Stimulated activated memory B cell treated with anti-CD40 and anti-IgM and Interleukin-4, amounts not matched to agents 10 μg/mL and 1 μg/mL and 100 μg/mL, for 72 hours (primary cell): Measurements from ENCODE around the gene RARRES1.
"Not testable (repeated sequence)": the region's sequence is repeated elsewhere in the genome, so short reads cannot be mapped to it uniquely, and the experiment has no call there.

Experiments
- ATAC-seq: fragments of 150-1000 bp; cut with Tn5 transposase; 2 replicates; pipeline ENCODE4 v1.10.0; 2021
- H3K27ac Mint-ChIP-seq: one replicate; pipeline ENCODE4 v1.8.0; 2022; ENCODE audit warnings: mild to moderate bottlenecking, mixed read lengths
- H3K27me3 Mint-ChIP-seq: one replicate; pipeline ENCODE4 v1.8.0; 2022; ENCODE audit warnings: mixed read lengths
- H3K36me3 Mint-ChIP-seq: one replicate; pipeline ENCODE4 v1.8.0; 2022; ENCODE audit warnings: mixed read lengths
- H3K4me1 Mint-ChIP-seq: one replicate; pipeline ENCODE4 v1.8.0; 2022; ENCODE audit warnings: mixed read lengths
- H3K4me3 Mint-ChIP-seq: one replicate; pipeline ENCODE4 v1.8.0; 2022; ENCODE audit warnings: mild to moderate bottlenecking, moderate library complexity, mixed read lengths
- H3K9me3 Mint-ChIP-seq: one replicate; pipeline ENCODE4 v1.8.0; 2022; ENCODE audit warnings: mixed read lengths

The RARRES1 gene

GRCh38 chr3:158701420-158702065 is 30.7 kb downstream of the RARRES1 start:
- Mint-ChIP-seq H3K9me3 (no peaks in the 10 kb centered on the region), H3K4me3 (no peak overlapping the region), H3K27me3 (no peaks in the 10 kb centered on the region), H3K27ac (no peak overlapping the region), H3K4me1 (no peaks in the 10 kb centered on the region), H3K36me3 (peaks cover 35% of the 10 kb centered on the region)
- no peak for ATAC-seq

- ATAC-seq = no peak
- H3K27ac Mint-ChIP-seq = no peak overlapping the region
- no peaks in the 10 kb centered on the region for H3K9me3 Mint-ChIP-seq
- no peaks in the 10 kb centered on the region for H3K27me3 Mint-ChIP-seq
- H3K4me1 Mint-ChIP-seq = no peaks in the 10 kb centered on the region
- no peak overlapping the region for H3K4me3 Mint-ChIP-seq
- peaks cover 27% of the 10 kb centered on the region for H3K36me3 Mint-ChIP-seq
These were observed 31.7 kb downstream of the RARRES1 start for GRCh38 chr3:158700559-158700958.

- no peak for ATAC-seq
- H3K9me3 Mint-ChIP-seq = no peaks in the 10 kb centered on the region
These were observed 35.6 kb downstream of the RARRES1 start for GRCh38 chr3:158696618-158697017.

GRCh38 chr3:158693866-158694456 is 38.3 kb downstream of the RARRES1 start:
- not testable (repeated sequence) for H3K9me3 Mint-ChIP-seq, H3K4me3 Mint-ChIP-seq, ATAC-seq, H3K27me3 Mint-ChIP-seq, H3K27ac Mint-ChIP-seq, H3K4me1 Mint-ChIP-seq
- H3K36me3 Mint-ChIP-seq = peaks cover 56% of the 10 kb centered on the region

More at GRCh38 chr3:158696618-158697017, 35.6 kb downstream of the RARRES1 start:
- Mint-ChIP-seq H3K36me3 (peaks cover 40% of the 10 kb centered on the region), H3K4me3 (no peak overlapping the region), H3K27ac (no peak overlapping the region), H3K4me1 (no peaks in the 10 kb centered on the region), H3K27me3 (no peaks in the 10 kb centered on the region)

GRCh38 chr3:158685159-158685558 is 47.1 kb downstream of the RARRES1 start:
- no peaks in the 10 kb centered on the region for H3K4me1 Mint-ChIP-seq
- peaks cover 23% of the 10 kb centered on the region for H3K36me3 Mint-ChIP-seq
- no peak overlapping the region for H3K4me3 Mint-ChIP-seq
- H3K9me3 Mint-ChIP-seq = no peaks in the 10 kb centered on the region
- no peaks in the 10 kb centered on the region for H3K27me3 Mint-ChIP-seq
- ATAC-seq = no peak
- no peak overlapping the region for H3K27ac Mint-ChIP-seq

GRCh38 chr3:158683230-158683962 is 48.9 kb downstream of the RARRES1 start:
- H3K27me3 Mint-ChIP-seq = no peaks in the 10 kb centered on the region
- no peaks in the 10 kb centered on the region for H3K4me1 Mint-ChIP-seq
- no peak for ATAC-seq
- H3K27ac Mint-ChIP-seq = no peak overlapping the region
- no peak overlapping the region for H3K4me3 Mint-ChIP-seq
- H3K36me3 Mint-ChIP-seq = peaks cover 19% of the 10 kb centered on the region
- H3K9me3 Mint-ChIP-seq = no peaks in the 10 kb centered on the region

GRCh38 chr3:158680861-158681260 is 51.4 kb downstream of the RARRES1 start:
- no peak overlapping the region for H3K27ac Mint-ChIP-seq
- no peaks in the 10 kb centered on the region for H3K4me1 Mint-ChIP-seq
- peaks cover 25% of the 10 kb centered on the region for H3K36me3 Mint-ChIP-seq
- H3K9me3 Mint-ChIP-seq = no peaks in the 10 kb centered on the region
- ATAC-seq = no peak
- H3K4me3 Mint-ChIP-seq = no peak overlapping the region
- no peaks in the 10 kb centered on the region for H3K27me3 Mint-ChIP-seq

GRCh38 chr3:158679547-158680000 is 52.7 kb downstream of the RARRES1 start:
- ATAC-seq = no peak
- Mint-ChIP-seq H3K4me1 (no peaks in the 10 kb centered on the region), H3K27me3 (no peaks in the 10 kb centered on the region), H3K36me3 (peaks cover 23% of the 10 kb centered on the region), H3K4me3 (no peak overlapping the region), H3K9me3 (no peaks in the 10 kb centered on the region), H3K27ac (no peak overlapping the region)

- Mint-ChIP-seq H3K27ac (no peak overlapping the region), H3K4me1 (no peaks in the 10 kb centered on the region), H3K27me3 (no peaks in the 10 kb centered on the region), H3K4me3 (no peak overlapping the region), H3K9me3 (no peaks in the 10 kb centered on the region), H3K36me3 (peaks cover 14% of the 10 kb centered on the region)
- no peak for ATAC-seq
These were observed 53.6 kb downstream of the RARRES1 start for GRCh38 chr3:158678687-158679086.

- ATAC-seq = peak; percentile 99
- H3K27ac Mint-ChIP-seq = peak within 1 kb of the TSS; percentile 85
- no peaks in the 10 kb centered on the region for H3K27me3 Mint-ChIP-seq
- peaks cover 17% of the 10 kb centered on the region for H3K4me1 Mint-ChIP-seq
- peaks cover 23% of the 10 kb centered on the region for H3K36me3 Mint-ChIP-seq
- peak within 1 kb of the TSS; percentile 83 for H3K4me3 Mint-ChIP-seq
- no peaks in the 10 kb centered on the region for H3K9me3 Mint-ChIP-seq
These were observed 59.8 kb downstream of the RARRES1 start, which contains the start of gene LXN for GRCh38 chr3:158672215-158673176. Gene LXN, minus strand, starts transcription at chr3:158672648. Its CDS starts 170 bp downstream, at chr3:158672478.

- H3K9me3 Mint-ChIP-seq = no peaks in the 10 kb centered on the region
- H3K27ac Mint-ChIP-seq = peak overlapping the region; percentile 85
- peaks cover 21% of the 10 kb centered on the region for H3K36me3 Mint-ChIP-seq
- peak overlapping the region; percentile 83 for H3K4me3 Mint-ChIP-seq
- ATAC-seq = no peak
- peaks cover 17% of the 10 kb centered on the region for H3K4me1 Mint-ChIP-seq
- H3K27me3 Mint-ChIP-seq = no peaks in the 10 kb centered on the region
These were observed 60.4 kb downstream of the RARRES1 start for GRCh38 chr3:158671821-158672214.

- Mint-ChIP-seq H3K27me3 (no peaks in the 10 kb centered on the region), H3K4me1 (peaks cover 17% of the 10 kb centered on the region), H3K27ac (no peak overlapping the region), H3K4me3 (no peak overlapping the region), H3K9me3 (no peaks in the 10 kb centered on the region), H3K36me3 (peaks cover 36% of the 10 kb centered on the region)
- ATAC-seq = no peak
These were observed 63.8 kb downstream of the RARRES1 start for GRCh38 chr3:158668506-158668905.

GRCh38 chr3:158666416-158666815 is 65.8 kb downstream of the RARRES1 start:
- ATAC-seq = no peak
- H3K4me3 Mint-ChIP-seq = no peak overlapping the region
- no peaks in the 10 kb centered on the region for H3K9me3 Mint-ChIP-seq
- H3K4me1 Mint-ChIP-seq = peaks cover under 1% of the 10 kb centered on the region
- H3K27me3 Mint-ChIP-seq = no peaks in the 10 kb centered on the region
- H3K27ac Mint-ChIP-seq = no peak overlapping the region
- H3K36me3 Mint-ChIP-seq = peaks cover 42% of the 10 kb centered on the region

- Mint-ChIP-seq H3K4me1 (no peaks in the 10 kb centered on the region), H3K36me3 (peaks cover 34% of the 10 kb centered on the region), H3K27ac (no peak overlapping the region), H3K27me3 (no peaks in the 10 kb centered on the region), H3K9me3 (no peaks in the 10 kb centered on the region), H3K4me3 (no peak overlapping the region)
- ATAC-seq = no peak
These were observed 68.4 kb downstream of the RARRES1 start for GRCh38 chr3:158663832-158664231.

GRCh38 chr3:158663246-158663645 is 69.0 kb downstream of the RARRES1 start:
- H3K36me3 Mint-ChIP-seq = peaks cover 28% of the 10 kb centered on the region
- H3K27me3 Mint-ChIP-seq = no peaks in the 10 kb centered on the region
- no peaks in the 10 kb centered on the region for H3K4me1 Mint-ChIP-seq
- no peak for ATAC-seq
- H3K4me3 Mint-ChIP-seq = no peak overlapping the region
- H3K27ac Mint-ChIP-seq = no peak overlapping the region
- no peaks in the 10 kb centered on the region for H3K9me3 Mint-ChIP-seq
